ENCODE data around the gene OSGEP. TPM values are rescaled to one million over a fixed set of nuclear protein-coding genes. Genes with fewer than 3 reads are reported as not detected.

Gene OSGEP
- total RNA-seq, 1 experiment from 2014 or later, result 26.6 TPM

- no peak overlapping the region for H3K4me3 ChIP-seq (ENCODE audit: low read depth in 2 of 2, low read length in 2 of 2)
- POLR2A ChIA-PET, result no interaction called here
- peaks cover 2% of the 10 kb centered on the region for H3K36me3 ChIP-seq (ENCODE audit: control insufficient read depth, insufficient read depth, low read length)
- in situ Hi-C loops (cut with HindIII; ENCODE audit: low pct_unique_long_range_greater_than_20kb, low sequenced_read_pairs), result no loop called here
- no peaks in the 10 kb centered on the region for H3K27me3 ChIP-seq (ENCODE audit: control insufficient read depth, insufficient read depth, low read length)
- no peaks in the 10 kb centered on the region for H3K4me1 ChIP-seq (ENCODE audit: control insufficient read depth, insufficient read depth, low read length)
- CTCF ChIA-PET, result no interaction called here
- no peak overlapping the region for H3K27ac ChIP-seq (ENCODE audit: low read length)
- H3K9me3 ChIP-seq (ENCODE audit: control insufficient read depth, insufficient read depth, low read depth, low read length), result no peaks in the 10 kb centered on the region
- DNase-seq (ENCODE audit: low read depth, low spot score) (no peak), ATAC-seq (no peak)
- TF ChIP-seq POLR2AphosphoS5 (IDR thresholded peaks at IDR 0.05; ENCODE audit: low read depth, low read length), result no peak
- no peak for TF ChIP-seq SIN3A (IDR thresholded peaks at IDR 0.05; ENCODE audit: borderline replicate concordance, insufficient read depth, low read depth, low read length)
- TF ChIP-seq TCF7L2 (IDR thresholded peaks at IDR 0.05; ENCODE audit: low read depth, low read length), result no peak
- TF ChIP-seq, protein P1, sequence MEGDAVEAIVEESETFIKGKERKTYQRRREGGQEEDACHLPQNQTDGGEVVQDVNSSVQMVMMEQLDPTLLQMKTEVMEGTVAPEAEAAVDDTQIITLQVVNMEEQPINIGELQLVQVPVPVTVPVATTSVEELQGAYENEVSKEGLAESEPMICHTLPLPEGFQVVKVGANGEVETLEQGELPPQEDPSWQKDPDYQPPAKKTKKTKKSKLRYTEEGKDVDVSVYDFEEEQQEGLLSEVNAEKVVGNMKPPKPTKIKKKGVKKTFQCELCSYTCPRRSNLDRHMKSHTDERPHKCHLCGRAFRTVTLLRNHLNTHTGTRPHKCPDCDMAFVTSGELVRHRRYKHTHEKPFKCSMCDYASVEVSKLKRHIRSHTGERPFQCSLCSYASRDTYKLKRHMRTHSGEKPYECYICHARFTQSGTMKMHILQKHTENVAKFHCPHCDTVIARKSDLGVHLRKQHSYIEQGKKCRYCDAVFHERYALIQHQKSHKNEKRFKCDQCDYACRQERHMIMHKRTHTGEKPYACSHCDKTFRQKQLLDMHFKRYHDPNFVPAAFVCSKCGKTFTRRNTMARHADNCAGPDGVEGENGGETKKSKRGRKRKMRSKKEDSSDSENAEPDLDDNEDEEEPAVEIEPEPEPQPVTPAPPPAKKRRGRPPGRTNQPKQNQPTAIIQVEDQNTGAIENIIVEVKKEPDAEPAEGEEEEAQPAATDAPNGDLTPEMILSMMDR (IDR thresholded peaks at IDR 0.05), result no peak
- TF ChIP-seq, protein P2, sequence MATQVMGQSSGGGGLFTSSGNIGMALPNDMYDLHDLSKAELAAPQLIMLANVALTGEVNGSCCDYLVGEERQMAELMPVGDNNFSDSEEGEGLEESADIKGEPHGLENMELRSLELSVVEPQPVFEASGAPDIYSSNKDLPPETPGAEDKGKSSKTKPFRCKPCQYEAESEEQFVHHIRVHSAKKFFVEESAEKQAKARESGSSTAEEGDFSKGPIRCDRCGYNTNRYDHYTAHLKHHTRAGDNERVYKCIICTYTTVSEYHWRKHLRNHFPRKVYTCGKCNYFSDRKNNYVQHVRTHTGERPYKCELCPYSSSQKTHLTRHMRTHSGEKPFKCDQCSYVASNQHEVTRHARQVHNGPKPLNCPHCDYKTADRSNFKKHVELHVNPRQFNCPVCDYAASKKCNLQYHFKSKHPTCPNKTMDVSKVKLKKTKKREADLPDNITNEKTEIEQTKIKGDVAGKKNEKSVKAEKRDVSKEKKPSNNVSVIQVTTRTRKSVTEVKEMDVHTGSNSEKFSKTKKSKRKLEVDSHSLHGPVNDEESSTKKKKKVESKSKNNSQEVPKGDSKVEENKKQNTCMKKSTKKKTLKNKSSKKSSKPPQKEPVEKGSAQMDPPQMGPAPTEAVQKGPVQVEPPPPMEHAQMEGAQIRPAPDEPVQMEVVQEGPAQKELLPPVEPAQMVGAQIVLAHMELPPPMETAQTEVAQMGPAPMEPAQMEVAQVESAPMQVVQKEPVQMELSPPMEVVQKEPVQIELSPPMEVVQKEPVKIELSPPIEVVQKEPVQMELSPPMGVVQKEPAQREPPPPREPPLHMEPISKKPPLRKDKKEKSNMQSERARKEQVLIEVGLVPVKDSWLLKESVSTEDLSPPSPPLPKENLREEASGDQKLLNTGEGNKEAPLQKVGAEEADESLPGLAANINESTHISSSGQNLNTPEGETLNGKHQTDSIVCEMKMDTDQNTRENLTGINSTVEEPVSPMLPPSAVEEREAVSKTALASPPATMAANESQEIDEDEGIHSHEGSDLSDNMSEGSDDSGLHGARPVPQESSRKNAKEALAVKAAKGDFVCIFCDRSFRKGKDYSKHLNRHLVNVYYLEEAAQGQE (IDR thresholded peaks at IDR 0.05; ENCODE audit: insufficient read depth in 1 of 2, low read depth in 2 of 2, low read length in 1 of 2), result no peak
- intact Hi-C loops (cut with micrococcal nuclease; ENCODE audit: unreplicated experiment), result no loop called here
- BruUV-seq (replicated peaks), result no TSS peak
Measured at GRCh38 chr14:20476776-20477175, 22.2 kb upstream of the OSGEP start.

DNA sequence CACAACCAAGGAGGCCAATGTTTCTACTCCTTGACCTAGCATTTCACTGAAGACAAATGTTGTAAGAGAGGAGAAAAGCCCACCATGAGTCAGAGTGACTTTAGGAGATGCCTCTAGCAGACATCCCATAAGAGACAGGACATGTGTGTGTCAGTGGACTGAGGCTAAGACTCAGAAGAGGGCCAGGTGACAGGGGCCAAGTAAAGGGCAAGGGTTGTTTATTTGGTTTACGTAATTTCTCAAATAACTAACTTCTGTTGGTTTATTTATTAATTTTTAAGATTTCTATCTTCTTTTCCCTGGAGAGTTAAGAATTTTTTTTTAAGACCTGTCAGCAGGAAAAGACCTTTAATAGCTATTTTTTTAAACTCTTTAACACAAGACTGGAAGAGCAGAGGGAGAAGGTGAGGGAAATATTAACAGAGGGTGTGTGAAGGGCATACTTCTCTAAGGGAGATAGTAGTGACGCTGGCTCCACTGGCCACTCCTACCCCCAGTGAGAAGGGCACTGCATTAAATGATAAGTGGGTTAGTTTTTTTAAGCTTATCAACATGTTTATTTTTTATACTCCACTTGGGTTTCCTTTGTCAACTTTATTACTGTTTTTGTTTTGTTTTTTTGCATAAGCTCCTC, 18.0 kb upstream of the OSGEP start:
- in situ Hi-C loops (cut with HindIII; ENCODE audit: low pct_unique_long_range_greater_than_20kb, low sequenced_read_pairs), result no loop called here
- ChIA-PET POLR2A (no interaction called here), CTCF (no interaction called here)
- BruUV-seq (replicated peaks), result no TSS peak
- TF ChIP-seq, protein P1 (IDR thresholded peaks at IDR 0.05), result no peak
- TF ChIP-seq SIN3A (IDR thresholded peaks at IDR 0.05; ENCODE audit: borderline replicate concordance, insufficient read depth, low read depth, low read length) (no peak), TCF7L2 (IDR thresholded peaks at IDR 0.05; ENCODE audit: low read depth, low read length) (no peak), POLR2AphosphoS5 (IDR thresholded peaks at IDR 0.05; ENCODE audit: low read depth, low read length) (no peak)
- TF ChIP-seq, protein P2 (IDR thresholded peaks at IDR 0.05; ENCODE audit: insufficient read depth in 1 of 2, low read depth in 2 of 2, low read length in 1 of 2), result no peak
- intact Hi-C loops (cut with micrococcal nuclease; ENCODE audit: unreplicated experiment), result loop anchor here (5.0 kb wide), 1 partner anchor 135 kb away; no protein-coding TSS in a partner anchor
- Histone ChIP-seq H3K9me3 (ENCODE audit: control insufficient read depth, insufficient read depth, low read depth, low read length) (no peaks in the 10 kb centered on the region), H3K36me3 (ENCODE audit: control insufficient read depth, insufficient read depth, low read length) (peaks cover 6% of the 10 kb centered on the region), H3K27ac (ENCODE audit: low read length) (no peak overlapping the region), H3K4me3 (ENCODE audit: low read depth in 2 of 2, low read length in 2 of 2) (no peak overlapping the region), H3K4me1 (ENCODE audit: control insufficient read depth, insufficient read depth, low read length) (peaks cover 3% of the 10 kb centered on the region), H3K27me3 (ENCODE audit: control insufficient read depth, insufficient read depth, low read length) (no peaks in the 10 kb centered on the region)
- DNase-seq (ENCODE audit: low read depth, low spot score) (no peak), ATAC-seq (no peak)

Measured in Panc1 (cell line).